Endothelial cell of umbilical vein (primary cell): ENCODE data around the gene TOB2. TPM values are rescaled to one million over a fixed set of nuclear protein-coding genes. Genes with fewer than 3 reads are reported as not detected.

Experiments
- BruUV-seq: library from RNA; stranded (reverse); fragments of 400-500 nt; replicated peaks from 2 replicates; lab custom pipeline; 2021; lab: Mats Ljungman, UMichigan
- CTCF ChIA-PET: fragments of 300-600, 350-600 bp; sonication (Branson Sonifier 250); formaldehyde crosslinking; loops from one replicate; lab custom pipeline; 2021; ENCODE audit warnings: antibody characterized with exemption, inconsistent platforms; lab: Charles Lee
- POLR2A ChIA-PET: fragments of 300-600, 350-600 bp; sonication (Branson Sonifier 250); formaldehyde crosslinking; loops from one replicate; lab custom pipeline; 2021; ENCODE audit warnings: antibody characterized with exemption, inconsistent platforms; lab: Charles Lee
- DNase-seq: peaks from one replicate; pipeline ENCODE4 v3.0.0-alpha.2; 2011; ENCODE audit warnings: low read depth, low spot score
- FAIRE-seq: peaks from 2 replicates; lab custom pipeline; 2011; peaks lifted over from hg19 to GRCh38; lab: Jason Lieb, UNC
- H2AFZ ChIP-seq: 2 replicates; pipeline ENCODE4 v1.6.0; 2012; ENCODE audit warnings: low read depth, low read length, control low read depth, inconsistent platforms
- H3K27ac ChIP-seq: 2 replicates; pipeline ENCODE4 v1.5.1; 2011; ENCODE audit warnings: low read depth, mild to moderate bottlenecking, control low read depth, low read length, moderate library complexity; ENCODE audit not compliant: insufficient read depth
- H3K27me3 ChIP-seq, 2 experiments: 2 replicates each; pipeline versions ENCODE4 v1.6.0 to v1.6.1; 2011; ENCODE audit warnings: low read length in 2 of 2, mixed read lengths in 1 of 2; ENCODE audit not compliant: control insufficient read depth in 2 of 2, insufficient read depth in 2 of 2
- H3K36me3 ChIP-seq, 2 experiments: 2 replicates in 1 of 2; 3 replicates in 1 of 2; pipeline ENCODE4 v1.5.1; 2011; ENCODE audit warnings: low read length in 2 of 2, mild to moderate bottlenecking in 1 of 2, moderate library complexity in 1 of 2; ENCODE audit not compliant: control insufficient read depth in 2 of 2, insufficient read depth in 2 of 2; ENCODE audit errors: extremely low read depth in 1 of 2
- H3K4me1 ChIP-seq: 3 replicates; pipeline ENCODE4 v1.5.1; 2011; ENCODE audit warnings: mild to moderate bottlenecking, low read length; ENCODE audit not compliant: control insufficient read depth, insufficient read depth; ENCODE audit errors: extremely low read depth
- H3K4me2 ChIP-seq: 2 replicates; pipeline ENCODE4 v1.6.1; 2011; ENCODE audit warnings: low read length, control low read depth, mixed read lengths; ENCODE audit not compliant: insufficient read depth
- H3K4me3 ChIP-seq, 3 experiments: fragments of 200-600 bp in 1 of 3; sonication (generic), shearing (Covaris generic) in 1 of 3; replicated peaks in 1 of 3; 2 replicates each; pipeline ENCODE4 v1.5.1; 2011 to 2016; ENCODE audit warnings: control low read depth in 3 of 3, low read length in 3 of 3, mild to moderate bottlenecking in 2 of 3, inconsistent platforms in 1 of 3, low read depth in 1 of 3, moderate library complexity in 1 of 3; ENCODE audit not compliant: insufficient read depth in 1 of 3
- H3K79me2 ChIP-seq: 2 replicates; pipeline ENCODE4 v1.6.0; 2012; ENCODE audit warnings: low read length, inconsistent platforms; ENCODE audit not compliant: control insufficient read depth, insufficient read depth
- H3K9ac ChIP-seq: replicated peaks from 2 replicates; pipeline ENCODE3; 2011; ENCODE audit warnings: low read length, control low read depth; ENCODE audit not compliant: insufficient read depth; ENCODE audit errors: extremely low read depth
- H3K9me1 ChIP-seq: replicated peaks from 3 replicates; pipeline ENCODE4 v1.6.0; 2011; ENCODE audit warnings: mild to moderate bottlenecking, low read length; ENCODE audit not compliant: control insufficient read depth, insufficient read depth; ENCODE audit errors: extremely low read depth
- H3K9me3 ChIP-seq: replicated peaks from 2 replicates; pipeline ENCODE4 v1.5.1; 2012; ENCODE audit warnings: low read length, inconsistent platforms; ENCODE audit not compliant: control insufficient read depth, insufficient read depth
- H4K20me1 ChIP-seq: replicated peaks from 2 replicates; pipeline ENCODE3; 2011; ENCODE audit warnings: mild to moderate bottlenecking, low read length; ENCODE audit not compliant: control insufficient read depth, insufficient read depth; ENCODE audit errors: extremely low read depth
- CTCF ChIP-seq, 2 donors: IDR thresholded peaks; 1 replicate in 1 of 2; 2 replicates in 1 of 2; pipeline ENCODE4 v1.5.1; 2011; ENCODE audit warnings: low read length in 2 of 2, mild to moderate bottlenecking in 2 of 2, moderate library complexity in 2 of 2, control low read depth in 1 of 2, inconsistent platforms in 1 of 2, low read depth in 1 of 2; ENCODE audit not compliant: insufficient read depth in 1 of 2; ENCODE audit errors: extremely low read depth in 1 of 2
- EZH2 ChIP-seq: IDR thresholded peaks from 2 replicates; pipeline ENCODE4 v1.6.1; 2012; ENCODE audit warnings: borderline replicate concordance, low read depth, mild to moderate bottlenecking, moderate library complexity, low read length, inconsistent platforms; ENCODE audit not compliant: severe bottlenecking
- FOS ChIP-seq: IDR thresholded peaks from 2 replicates; pipeline ENCODE4 v1.6.1; 2011; ENCODE audit warnings: mild to moderate bottlenecking, low read length, moderate library complexity, borderline replicate concordance; ENCODE audit not compliant: insufficient read depth
- GATA2 ChIP-seq: IDR thresholded peaks from 2 replicates; pipeline ENCODE4 v1.7.0; 2011; ENCODE audit warnings: low read depth, mild to moderate bottlenecking, moderate library complexity, mixed read lengths, low read length; ENCODE audit not compliant: insufficient read length, insufficient read depth
- JUN ChIP-seq: IDR thresholded peaks from 2 replicates; pipeline ENCODE4 v1.6.1; 2011; ENCODE audit warnings: borderline replicate concordance, low read depth; ENCODE audit not compliant: insufficient read length, insufficient read depth
- MYC ChIP-seq: IDR thresholded peaks from one replicate; pipeline ENCODE4 v1.6.1; 2011; ENCODE audit warnings: mild to moderate bottlenecking, low read depth, low read length
- POLR2A ChIP-seq: IDR thresholded peaks from 2 replicates; pipeline ENCODE4 v1.6.1; 2012; ENCODE audit warnings: low read depth, mild to moderate bottlenecking, control low read depth, low read length
- POLR2AphosphoS5 ChIP-seq: IDR thresholded peaks from 2 replicates; pipeline ENCODE4 v1.6.1; 2012; ENCODE audit warnings: low read depth, mild to moderate bottlenecking, control low read depth, low read length, moderate library complexity; ENCODE audit not compliant: insufficient read depth
- dilution Hi-C: fragments of 300-500 bp; cut with MboI; formaldehyde crosslinking; loops from one replicate; pipeline ENCODE4 v1.15.0; 2019; ENCODE audit warnings: low sequenced_read_pairs; ENCODE audit not compliant: extremely low pct_ligation_motif_present
- intact Hi-C: fragments of 100-400 bp; cut with micrococcal nuclease; formaldehyde crosslinking; loops from one replicate; pipeline ENCODE4 v1.10.0; 2022
- polyA plus RNA-seq, 4 experiments: library from polyadenylated mRNA; depleted of rRNA in 3 of 4; stranded (reverse) in 3 of 4; unstranded in 1 of 4; fragments of >200 nt; gene quantifications; 2 replicates each; pipeline versions ENCODE4 v1.2.1 to v1.2.3, GENCODE V29; 2011 to 2012; ENCODE audit warnings: missing spikeins in 1 of 4
- total RNA-seq: library from RNA; stranded (reverse); gene quantifications from 2 replicates; pipeline ENCODE4 v1.2.3, GENCODE V29; 2021
- TF ChIP-seq, protein P1 (sequence below): IDR thresholded peaks from 2 replicates; pipeline ENCODE4 v1.6.1; 2011; ENCODE audit not compliant: insufficient read depth, insufficient read length

The TOB2 gene
- total and polyA plus RNA-seq, 2 donors (not counting 3 experiments of a cell fraction or from before 2014, with no cell fraction given), result 21.7 to 44.7 TPM

DNA sequence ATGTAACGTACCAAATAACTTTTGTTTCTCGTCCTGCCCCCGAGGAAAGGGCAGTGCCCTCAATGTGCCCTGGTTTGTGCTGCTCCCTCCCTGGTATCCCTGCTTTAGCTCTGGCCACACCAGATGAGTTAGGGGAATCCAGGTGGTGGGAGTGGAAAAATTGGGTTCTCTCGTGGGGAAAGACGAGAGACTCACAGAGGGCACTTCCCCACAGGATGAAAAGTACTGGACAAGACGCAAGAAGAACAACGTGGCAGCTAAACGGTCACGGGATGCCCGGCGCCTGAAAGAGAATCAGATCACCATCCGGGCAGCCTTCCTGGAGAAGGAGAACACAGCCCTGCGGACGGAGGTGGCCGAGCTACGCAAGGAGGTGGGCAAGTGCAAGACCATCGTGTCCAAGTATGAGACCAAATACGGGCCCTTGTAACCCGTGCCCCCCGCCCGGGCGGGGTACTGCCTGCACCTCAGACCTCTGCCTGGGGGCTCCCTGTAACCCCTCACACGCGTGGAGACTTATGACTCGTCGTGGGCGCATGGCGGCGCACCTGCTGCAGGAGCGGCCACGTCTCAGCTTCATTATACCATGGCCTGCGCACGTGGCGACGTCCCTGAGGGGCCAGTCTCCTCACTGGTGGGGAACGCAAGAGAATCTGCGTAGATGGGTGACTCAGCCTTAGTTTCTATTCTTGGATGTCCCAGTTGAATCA lies 50.9 kb downstream of the TOB2 start:
- H3K9me3 ChIP-seq, result no peaks in the 10 kb centered on the region
- H3K4me3 ChIP-seq, result no peak overlapping the region
- no peaks in the 10 kb centered on the region for H3K27me3 ChIP-seq
- TF ChIP-seq, protein P1, sequence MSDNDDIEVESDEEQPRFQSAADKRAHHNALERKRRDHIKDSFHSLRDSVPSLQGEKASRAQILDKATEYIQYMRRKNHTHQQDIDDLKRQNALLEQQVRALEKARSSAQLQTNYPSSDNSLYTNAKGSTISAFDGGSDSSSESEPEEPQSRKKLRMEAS, result no peak
- TF ChIP-seq CTCF (IDR thresholded peaks at IDR 0.05; ENCODE audit: extremely low read depth in 1 of 2, insufficient read depth in 1 of 2, low read depth in 1 of 2, low read length in 2 of 2) (no peak), POLR2A (no peak)
- H3K27ac ChIP-seq, result no peak overlapping the region
- H3K36me3 ChIP-seq, result no peaks in the 10 kb centered on the region
- H3K9ac ChIP-seq, result no peak overlapping the region
- intact Hi-C loops (no loop called here), dilution Hi-C loops (no loop called here)
- no peak overlapping the region for H2AFZ ChIP-seq
- CTCF ChIA-PET, result interaction anchor here (1.9 kb wide), 1 partner anchor 8 kb away, joined by 6 read pairs; no protein-coding TSS in a partner anchor
- H3K4me1 ChIP-seq, result no peaks in the 10 kb centered on the region
- no peak overlapping the region for H3K4me2 ChIP-seq
- no peak for DNase-seq
- H4K20me1 ChIP-seq, result no peaks in the 10 kb centered on the region
- no peak for FAIRE-seq
- no peaks in the 10 kb centered on the region for H3K79me2 ChIP-seq
- H3K9me1 ChIP-seq, result no peaks in the 10 kb centered on the region
- POLR2A ChIA-PET, result no interaction called here
- no TSS peak for BruUV-seq

DNA sequence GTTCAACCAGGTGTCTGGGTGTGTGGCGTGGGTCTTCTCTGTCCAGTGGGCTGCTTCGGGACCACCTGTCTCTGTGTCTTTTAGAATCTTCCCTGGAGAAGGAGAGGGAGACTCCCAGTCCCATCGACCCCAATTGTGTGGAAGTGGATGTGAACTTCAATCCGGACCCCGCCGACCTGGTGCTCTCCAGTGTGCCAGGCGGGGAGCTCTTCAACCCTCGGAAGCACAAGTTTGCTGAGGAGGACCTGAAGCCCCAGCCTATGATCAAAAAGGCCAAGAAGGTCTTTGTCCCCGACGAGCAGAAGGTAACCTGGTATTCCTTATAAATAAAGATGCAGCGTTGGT lies 52.6 kb downstream of the TOB2 start:
- TF ChIP-seq EZH2 (no peak), POLR2AphosphoS5 (no peak), MYC (no peak), GATA2 (no peak), CTCF (IDR thresholded peaks at IDR 0.05; ENCODE audit: extremely low read depth in 1 of 2, insufficient read depth in 1 of 2, low read depth in 1 of 2, low read length in 2 of 2) (no peak), JUN (no peak), POLR2A (no peak), FOS (no peak)
- TF ChIP-seq, protein P1, result no peak
- Histone ChIP-seq H3K4me2 (no peak overlapping the region), H3K79me2 (no peaks in the 10 kb centered on the region), H3K9me1 (no peaks in the 10 kb centered on the region), H3K4me1 (no peaks in the 10 kb centered on the region), H3K9ac (no peak overlapping the region), H4K20me1 (no peaks in the 10 kb centered on the region), H2AFZ (no peak overlapping the region), H3K9me3 (no peaks in the 10 kb centered on the region), H3K27ac (no peak overlapping the region), H3K36me3 (no peaks in the 10 kb centered on the region), H3K27me3 (no peaks in the 10 kb centered on the region), H3K4me3 (no peak overlapping the region)
- dilution Hi-C loops, result no loop called here
- CTCF ChIA-PET, result interaction anchor here (1.9 kb wide), 1 partner anchor 10 kb away, joined by 6 read pairs; no protein-coding TSS in a partner anchor
- POLR2A ChIA-PET, result no interaction called here
- FAIRE-seq, result no peak
- no TSS peak for BruUV-seq
- intact Hi-C loops, result no loop called here
- no peak for DNase-seq
